OCI-M1 (cell line): ENCODE results near the gene TENT4B.
A peak's percentile ranks its signal among the peaks of the same experiment; 100 is the strongest.

Experiments used
- DNase-seq: peaks from one replicate; lab custom pipeline; 2025; lab: John Stamatoyannopoulos, UW

The TENT4B gene

DNA sequence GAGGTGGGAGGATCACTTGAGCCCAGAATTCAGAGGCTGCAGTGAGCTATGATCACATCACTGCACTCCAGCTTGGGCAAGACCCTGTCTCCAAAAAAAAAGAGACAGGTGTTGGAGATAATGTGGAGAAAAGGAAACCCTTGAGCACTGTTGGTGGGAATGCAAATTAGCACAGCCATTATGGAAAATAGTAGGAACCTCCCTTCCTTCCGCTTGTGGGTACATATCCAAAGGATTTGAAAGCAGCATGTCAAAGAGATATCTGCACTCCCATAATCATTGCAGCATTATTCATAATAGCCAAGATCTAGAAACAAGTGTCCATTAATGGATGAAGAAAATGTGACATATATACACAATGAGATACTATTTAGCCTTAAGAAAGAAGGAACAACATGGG is 103.5 kb downstream of the TENT4B start:
- no peak for DNase-seq

DNA sequence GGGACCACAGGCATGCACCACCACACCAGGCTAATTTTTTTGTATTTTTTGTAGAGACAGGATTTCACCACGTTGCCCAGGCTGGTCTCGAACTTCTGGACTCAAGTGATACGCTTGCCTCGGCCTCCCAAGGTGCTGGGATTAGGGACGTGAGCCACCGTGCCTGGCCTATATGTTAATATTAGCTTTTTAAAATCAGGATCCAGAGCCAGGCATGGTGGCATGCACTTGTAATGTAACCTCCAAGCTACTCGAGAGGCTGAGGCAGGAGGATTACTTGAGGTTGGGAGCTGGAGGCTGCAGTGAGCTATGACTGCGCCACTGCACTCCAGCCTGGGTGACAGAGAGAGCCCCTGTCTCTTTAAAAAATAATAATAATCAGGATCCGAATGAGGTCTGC is 104.8 kb downstream of the TENT4B start:
- no peak for DNase-seq

DNA sequence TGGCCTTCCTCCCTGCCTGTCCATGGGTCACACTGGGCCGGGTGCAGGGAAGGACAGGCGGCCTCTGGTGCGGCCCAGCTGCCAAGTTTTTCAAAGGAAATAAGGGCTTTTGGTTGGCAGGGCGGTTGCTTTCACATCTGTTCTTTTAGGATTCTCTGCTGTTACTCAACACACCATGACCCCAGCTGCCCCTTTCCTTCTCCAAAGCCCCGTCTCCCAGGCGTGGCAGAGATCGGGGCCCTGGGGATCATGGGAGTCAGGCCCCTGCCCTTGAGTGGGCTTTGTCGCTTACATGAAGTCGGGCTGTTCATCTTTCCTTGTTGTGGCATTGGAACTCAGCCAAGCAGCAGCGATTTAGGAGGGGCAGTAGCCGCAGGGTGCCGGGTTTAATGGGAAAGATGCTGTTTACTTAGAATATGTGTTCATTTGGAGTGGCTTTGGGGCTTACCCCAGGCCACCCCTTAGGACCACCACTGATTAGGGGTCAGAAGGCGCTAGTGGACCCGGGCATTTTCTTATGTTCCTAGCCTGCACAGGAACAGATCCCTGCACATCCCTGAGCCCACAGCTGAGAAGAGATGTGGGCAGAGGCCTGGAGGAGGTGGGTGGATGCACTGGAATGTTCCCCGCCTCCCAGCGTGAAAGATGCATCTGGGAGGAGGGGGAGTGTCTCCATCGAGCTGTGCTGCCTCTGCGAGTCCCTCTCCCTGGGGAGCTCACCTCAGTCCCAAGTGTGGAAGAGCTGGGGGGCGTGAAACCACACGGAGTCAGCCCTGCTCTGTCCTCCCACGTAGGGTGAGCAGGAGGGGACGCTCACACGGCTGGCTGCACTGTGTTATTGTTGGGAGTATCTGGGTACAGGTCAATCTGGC is 106.5 kb downstream of the TENT4B start:
- DNase-seq, result no peak

DNA sequence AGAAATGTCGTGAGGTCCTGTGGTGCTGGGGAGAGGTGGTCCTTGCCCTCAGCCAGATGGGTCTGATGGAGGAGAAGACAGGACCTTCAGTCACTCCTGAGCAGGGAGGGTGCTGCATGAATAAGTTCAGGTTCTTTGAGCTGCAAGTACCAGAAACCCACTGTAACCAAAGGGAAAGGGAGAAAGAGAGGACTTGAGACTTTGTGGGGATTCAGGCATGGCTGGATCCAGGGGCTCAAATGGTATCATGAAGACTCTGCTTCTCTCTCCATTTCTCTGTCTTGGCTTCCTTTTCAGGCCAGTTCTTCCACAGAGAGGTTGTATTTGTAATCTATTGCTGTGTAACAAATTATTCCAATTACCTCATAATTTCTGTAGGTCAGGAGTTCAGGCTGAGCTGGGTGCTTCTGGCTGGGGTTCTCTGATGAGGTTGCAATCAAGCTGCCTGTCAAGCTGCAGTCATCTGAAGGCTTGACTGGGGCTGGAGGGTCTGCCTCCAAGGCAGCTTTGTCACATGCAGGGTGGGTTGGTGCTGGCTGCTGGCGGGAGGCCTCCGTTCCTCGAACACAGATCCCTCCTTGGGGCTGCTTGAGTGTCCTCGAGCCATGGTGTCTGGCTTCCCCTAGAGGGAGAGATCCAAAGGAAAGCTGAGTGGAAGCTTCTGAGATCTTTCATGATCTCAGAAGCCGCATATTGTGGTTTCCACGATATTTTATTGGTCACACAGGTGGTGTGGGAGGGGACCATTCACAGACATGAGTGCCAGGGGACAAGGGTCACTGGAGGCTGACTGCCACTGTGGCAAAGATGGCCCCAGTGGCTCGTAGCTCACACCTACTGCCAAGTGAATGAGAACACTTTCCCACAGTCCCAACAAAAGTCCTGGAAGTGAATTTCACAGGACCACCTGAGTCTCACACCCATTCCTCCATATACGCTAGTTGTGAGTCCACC is 107.4 kb downstream of the TENT4B start:
- DNase-seq, result no peak

DNA sequence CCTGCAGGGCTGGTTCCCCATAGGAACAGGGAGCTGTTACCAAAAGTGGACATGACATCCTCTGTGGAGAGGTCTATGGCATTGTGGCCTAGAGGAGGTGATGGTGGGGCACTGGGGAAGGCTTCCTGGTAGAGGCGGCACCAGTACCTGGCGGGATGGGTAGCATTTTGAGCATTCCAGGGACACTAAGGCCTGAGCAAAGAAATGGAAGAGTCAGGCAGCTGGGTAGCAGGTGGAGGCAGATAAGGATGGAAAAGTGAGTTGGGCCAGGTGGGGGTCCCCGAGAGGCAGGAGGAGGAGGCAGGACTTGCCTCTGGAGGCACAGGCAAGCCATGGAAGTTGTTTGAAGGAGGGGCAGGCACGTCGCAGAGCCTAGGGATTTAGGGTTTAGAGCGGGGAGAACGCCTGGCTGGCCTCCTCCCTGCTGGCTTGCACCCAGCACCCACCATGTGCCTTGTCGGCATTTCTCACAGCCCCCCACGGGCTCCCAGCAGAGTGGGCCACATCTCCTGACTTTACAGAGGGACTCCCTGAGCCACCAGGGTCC is 108.1 kb downstream of the TENT4B start:
- no peak for DNase-seq

DNA sequence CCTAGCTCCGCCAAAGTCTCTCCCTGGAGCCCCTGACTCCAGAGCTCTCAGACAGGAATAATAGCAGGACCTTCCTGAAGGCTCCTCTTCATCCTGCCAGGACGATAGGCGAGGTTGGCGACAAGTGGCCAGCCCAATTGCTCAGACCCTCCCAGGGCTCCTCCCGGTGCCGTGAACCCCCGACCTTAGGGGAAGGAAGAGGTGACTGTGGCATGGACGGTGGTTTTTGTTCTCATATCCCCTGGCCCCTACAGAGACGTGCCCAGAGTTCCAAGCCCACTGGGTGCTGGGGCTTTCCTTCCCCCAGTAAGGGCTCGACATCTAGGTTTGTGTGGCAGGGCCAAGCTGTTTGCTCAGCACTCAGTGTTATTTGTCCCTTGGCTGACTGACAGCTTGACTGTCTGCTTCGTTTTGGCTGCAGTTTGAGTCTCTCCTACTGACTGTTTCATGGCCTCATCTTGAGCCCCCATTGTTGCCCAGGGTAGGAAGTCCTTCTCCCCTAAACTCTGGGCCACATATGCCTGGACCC is 108.7 kb downstream of the TENT4B start:
- DNase-seq, result no peak

DNA sequence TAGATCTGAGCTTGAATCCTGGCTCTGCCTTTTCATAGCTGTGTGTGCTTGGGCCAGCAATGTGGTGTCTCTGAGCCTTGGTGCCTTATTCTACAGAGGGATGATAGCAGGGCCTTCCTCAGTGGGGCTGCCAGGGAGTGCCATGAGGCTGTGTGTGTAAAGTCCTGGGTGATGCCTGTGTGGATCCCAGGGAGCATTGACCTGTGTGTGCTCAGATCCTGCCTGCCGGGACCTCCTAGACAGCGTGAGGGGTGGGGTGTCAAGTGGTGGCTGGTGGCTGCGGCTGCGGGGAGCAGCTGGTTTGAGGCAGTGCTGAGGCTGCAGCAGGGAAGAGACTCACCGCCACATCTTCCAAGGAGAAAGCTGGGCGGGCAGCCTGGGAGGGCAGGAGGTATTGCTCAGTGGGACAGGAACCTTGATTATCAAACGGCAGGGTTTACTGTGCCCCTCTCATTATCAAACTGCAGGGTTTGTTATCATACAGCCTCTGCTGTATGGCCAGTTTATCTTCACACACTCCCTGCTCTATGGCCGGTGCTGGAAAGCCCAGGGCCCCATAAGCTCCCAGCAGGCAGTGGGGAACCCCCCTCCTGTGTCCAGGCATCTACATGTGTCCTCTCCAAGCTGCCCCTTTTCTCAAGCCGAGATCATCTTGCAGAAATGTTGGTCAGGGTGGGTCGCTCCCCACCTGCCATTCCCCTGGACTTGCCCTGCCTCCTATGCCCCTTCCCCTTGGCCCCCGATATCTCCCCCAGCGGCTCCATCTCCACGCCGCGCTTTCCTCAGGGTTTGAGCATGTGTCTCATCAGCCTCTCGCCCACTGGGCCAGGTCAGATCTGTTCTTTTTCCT is 110.2 kb downstream of the TENT4B start:
- peak; percentile 79 for DNase-seq

DNA sequence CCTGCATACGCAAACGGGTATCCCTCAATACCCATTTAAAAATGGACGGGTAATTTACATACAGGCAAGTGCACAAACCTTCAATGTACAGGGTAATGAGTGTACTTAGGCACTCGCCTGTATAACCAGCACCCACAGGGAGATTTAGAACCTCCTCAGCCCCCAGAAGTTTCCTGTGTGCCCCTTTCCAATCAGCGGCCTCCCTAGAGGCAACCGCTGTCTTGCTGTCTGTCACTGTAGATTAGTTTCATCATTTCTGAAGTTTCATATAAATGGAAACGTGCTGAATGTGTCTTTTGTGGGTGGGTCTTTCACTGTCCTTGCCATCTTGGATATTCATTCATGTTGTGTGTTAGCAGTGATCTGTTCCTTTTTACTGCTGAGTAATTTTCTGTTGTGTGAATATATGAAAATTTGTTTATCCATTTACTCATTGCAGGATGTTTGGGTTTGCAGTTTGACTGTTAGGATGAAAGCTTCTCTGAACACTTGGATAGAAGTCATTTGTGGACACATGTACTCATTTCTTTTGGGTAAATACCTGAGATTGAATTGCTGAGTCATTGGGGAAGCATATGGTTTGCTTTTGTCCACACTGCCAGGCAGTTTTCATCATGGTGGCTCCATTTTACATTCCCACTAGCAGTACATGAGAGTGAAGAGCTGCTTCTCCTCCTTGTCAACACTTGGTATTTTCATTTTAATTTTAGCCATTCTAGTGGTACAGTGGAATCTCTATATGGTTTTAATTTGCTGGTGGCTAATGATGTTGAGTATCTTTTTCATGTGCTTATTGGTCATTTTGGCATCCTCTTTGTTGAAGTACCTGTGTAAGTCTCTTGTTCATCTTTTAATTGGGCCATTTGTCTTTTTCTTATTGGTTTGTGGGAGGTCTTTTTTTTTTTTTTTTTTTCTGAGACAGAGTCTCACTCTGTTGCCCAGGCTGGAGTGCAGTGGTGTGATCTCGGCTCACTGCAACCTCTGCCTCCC is 111.1 kb downstream of the TENT4B start:
- peak; percentile 66 for DNase-seq

DNA sequence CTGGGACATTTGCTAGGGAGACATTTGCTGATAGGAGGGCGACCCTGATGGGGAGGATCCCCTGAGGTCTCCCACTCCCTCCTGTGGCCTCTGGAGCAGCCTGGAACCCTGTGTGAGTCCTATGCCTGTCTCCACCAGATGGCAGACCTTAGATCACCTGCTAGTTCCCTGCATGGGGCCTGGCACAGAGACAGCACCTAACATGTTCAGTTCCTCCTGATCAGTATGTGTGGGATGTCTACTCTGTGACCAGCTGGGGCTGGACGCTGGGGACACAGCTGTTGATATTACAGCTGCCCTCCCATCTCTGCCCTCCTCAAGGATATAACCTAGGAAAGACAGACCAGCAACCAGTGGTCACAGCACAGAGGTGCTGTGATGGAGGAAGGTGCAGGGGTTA is 112.2 kb downstream of the TENT4B start:
- DNase-seq, result peak; percentile 48

DNA sequence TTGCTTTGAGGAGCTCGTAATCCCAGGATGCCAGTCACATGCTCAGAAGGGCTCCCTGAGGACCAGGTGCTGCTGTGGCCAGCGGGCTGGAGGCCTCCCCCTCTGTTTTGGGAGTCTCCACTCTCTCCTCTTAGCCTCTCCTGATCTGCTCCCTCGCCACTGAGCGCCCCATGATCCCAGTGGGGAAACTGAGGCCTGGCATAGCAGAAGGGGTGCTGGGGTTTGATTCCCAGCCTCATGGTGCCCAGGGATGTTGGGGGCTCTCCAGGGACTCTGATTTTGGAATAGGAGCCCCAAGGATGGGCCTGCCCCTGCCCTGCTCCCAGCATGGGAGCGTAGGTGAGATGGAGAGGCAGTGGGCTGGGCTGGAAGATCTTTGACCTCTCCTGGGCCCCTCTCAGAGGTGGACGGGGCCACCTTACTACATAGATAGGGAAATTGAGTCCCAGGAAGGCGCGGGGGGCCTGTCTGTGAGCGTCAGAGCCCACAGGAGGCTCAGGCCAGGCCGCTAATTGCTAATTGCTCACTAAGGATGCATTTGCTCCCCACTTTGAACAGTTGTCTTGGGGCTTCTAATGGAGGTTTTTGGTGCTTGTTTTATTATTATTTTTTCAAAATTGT is 112.7 kb downstream of the TENT4B start:
- DNase-seq, result no peak

DNA sequence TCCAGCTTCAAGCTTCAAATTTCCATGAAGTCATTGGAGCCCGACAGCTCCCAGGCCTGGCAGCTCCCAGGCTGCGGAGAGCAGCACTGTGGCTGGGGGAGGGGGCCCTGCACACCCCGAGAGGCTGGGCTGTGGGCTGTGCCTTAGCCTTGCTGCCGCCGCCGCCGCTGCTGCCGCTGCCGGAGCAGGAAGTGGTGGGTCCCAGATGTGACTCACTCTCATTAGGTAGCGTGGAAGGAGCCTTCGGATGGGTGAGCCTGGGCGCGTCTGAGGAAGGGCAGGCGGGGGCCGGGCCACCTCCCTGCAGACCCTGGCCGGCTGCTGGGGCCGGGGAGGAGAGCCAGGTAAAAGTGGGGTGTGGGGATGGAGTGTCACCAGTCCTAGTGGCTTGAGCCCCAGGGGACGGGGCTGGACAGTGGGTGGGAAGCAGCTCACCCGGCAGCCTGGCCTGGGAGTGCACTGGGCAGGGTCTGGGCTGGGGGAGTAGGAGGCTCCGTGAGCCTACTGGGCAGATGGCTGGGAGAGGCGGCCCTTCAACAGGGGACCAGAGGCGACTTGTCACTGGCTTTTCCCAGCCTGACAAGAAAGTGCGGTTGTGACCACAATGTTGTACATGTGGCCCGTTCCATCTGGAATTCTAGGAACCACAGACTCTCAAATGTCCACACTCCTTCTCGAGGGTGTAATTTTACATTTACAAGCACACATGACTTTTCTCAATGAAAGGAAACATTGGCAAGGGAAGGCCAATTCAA is 113.4 kb downstream of the TENT4B start, which contains the start of gene ADCY7:
TSS of gene ADCY7 (plus strand) at position 215 of the 755 bp plus-strand sequence. CDS start 21,629 bp downstream, outside the sequence.
- DNase-seq, result peak; percentile 82

DNA sequence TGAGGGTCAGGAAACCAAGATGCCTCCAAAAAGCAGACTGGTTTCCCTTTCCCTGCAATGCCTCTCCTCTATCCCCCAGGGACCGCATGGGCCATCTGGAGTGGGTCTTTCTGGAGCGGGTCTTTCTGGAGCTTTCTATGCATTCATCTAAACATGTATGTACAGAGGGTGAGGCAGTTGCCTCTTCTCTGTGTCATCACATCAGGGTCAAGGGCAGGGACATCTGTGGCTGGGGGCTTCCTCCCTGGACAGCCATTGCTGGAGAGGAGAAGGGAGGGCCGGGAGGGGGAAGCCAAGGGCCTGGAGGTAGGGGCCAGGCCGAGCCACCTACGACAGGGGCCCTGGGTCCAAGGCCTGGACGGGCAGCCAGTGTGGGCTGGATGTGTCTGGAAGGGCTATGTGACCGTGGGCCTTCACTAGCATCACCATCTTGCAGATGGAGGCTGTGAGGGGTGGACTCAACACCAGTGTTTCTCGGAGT is 114.1 kb downstream of the TENT4B start:
- DNase-seq, result no peak

DNA sequence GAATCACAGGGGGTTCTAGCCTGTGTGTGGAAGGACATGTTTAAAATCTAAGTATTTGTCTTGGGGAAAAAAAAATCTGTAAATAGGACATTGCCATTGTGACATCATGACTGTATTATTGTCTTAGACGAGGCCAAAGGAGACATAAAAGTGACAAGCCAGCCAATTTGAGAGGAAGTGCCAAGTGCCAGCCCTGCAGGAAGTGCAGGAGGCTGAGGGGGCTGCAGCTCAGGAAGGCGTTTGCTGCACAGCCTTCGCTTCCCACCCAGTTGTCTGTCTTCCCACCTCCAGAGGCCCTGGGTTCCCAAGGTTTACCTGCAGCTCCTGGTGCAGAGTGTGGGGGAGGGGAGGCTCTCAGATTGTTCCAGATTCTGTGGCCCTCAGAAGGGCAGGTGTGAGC is 114.5 kb downstream of the TENT4B start:
- peak; percentile 12 for DNase-seq

DNA sequence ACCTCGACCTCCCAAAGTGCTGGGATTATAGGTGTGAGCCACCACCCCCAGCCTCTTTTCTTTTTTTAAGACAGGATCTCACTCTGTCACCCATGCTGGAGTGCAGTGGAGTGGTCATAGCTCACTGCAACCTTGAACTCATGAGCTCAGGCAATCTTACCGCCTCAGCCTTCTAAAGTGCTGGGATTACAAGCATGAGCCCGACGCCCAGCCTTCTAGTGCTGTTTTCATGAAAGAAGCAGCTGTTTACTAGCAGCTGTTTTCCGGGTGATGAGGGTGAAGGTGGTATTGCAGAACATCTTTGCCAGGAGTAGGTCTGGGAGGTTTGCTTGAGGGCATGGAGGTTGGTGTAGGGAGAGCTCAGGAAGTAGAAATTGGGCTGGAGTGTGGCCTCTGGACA is 115.2 kb downstream of the TENT4B start:
- DNase-seq, result no peak

DNA sequence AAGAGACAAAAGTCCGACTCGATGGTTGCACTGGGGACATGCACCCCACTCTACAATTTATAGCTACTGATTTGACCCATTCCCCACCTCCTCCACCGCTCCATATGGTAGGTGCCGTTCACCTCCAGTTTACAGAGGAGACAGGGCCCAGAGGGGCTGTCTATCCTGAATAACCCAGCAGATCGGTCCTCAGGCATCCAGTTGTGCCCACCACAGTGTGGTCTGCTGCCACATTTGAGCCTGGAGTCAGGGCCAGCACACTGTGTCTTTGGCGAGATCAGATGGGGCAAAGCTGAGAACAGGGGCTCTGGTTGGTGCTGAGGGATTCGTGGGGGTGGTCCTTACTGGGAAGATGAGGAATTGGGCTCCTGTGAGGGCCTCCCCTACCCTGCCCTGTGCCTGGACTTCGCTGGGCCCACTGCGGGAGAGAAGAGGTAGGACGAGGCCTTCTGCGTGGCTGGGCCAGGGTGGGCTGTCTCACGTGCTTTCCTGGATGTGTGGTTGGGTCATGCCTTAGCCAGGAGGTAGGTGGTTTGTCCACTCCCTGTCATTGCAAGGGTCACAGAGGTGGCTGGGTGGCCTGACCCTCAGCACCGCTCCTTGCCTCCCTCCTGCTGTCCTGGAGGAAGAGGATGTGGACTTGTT is 116.1 kb downstream of the TENT4B start:
- DNase-seq, result no peak

DNA sequence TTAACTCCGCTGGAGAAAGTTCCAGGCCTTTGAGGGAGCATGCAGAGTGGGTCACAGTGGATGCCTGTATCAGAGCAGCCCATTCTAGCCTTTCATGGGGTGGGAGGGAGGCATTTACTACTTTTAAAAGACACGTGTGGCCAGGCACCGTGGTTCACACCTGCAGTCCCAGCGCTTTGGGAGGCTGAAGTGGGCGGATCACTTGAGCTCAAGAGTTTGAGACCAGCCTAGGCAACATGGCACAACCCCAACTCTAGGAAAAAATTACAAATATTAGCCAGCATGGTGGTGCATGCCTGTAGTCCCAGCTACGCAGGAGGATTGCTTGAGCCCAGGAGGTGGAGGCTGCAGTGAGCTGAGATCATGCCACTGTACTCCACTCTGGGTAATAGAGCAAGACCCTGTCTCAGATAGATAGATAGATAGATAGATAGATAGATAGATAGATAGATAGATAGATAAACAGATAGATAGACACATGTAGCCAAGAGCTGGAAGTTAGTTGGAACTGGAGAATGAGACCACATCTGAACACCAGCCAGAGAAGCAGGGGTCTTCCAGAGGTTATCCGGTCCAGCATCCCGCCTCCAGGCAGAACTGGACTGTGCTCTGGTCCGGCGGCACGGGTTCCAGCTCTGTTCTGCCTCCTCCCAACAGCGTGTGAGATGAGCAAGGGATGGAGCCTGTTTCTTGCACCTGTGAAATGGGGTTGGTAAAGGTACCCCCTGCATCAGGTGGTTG is 116.8 kb downstream of the TENT4B start:
- no peak for DNase-seq

DNA sequence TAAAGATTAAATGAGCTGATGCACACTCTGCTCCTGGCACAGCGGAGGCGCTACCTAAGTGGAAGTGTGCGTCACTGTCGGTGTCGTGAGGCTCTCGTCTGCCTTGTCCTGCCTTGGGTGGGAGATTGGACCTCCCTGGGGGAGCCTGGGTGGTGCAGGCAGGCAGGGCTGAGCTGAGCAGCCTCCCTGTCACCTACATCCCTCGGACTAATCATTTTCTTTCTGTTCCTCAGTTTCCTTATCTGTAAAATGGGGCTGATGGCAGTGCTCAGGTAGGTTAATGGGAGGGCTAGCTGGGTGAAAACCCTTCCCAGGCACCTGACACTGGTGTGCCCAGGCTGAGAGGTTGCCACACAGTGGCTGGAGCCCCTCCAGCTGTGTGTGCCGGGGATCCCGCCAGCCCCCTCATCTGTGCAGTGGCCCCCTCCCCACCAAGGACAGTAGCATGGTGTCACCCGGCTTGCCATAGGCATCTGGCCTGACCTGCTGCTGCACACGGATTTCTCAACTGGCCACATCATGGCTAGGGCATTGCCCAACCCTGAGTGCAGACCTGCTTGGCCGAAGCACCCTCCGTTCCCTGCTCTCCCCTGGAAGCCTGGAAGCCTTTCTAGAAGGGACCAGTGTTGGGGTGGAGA is 117.5 kb downstream of the TENT4B start:
- no peak for DNase-seq
